Fibroblast of pulmonary artery (primary cell): ENCODE measurements around the gene CSF3.

Experiments used
- DNase-seq: peaks from one replicate; pipeline ENCODE4 v3.0.0-alpha.2; 2010; ENCODE audit warnings: low read depth
- H3K4me3 ChIP-seq: replicated peaks from 2 replicates; pipeline ENCODE4 v1.5.1; 2011; ENCODE audit warnings: low read depth, mild to moderate bottlenecking, control low read depth, low read length, moderate library complexity
- TF ChIP-seq, protein P1 (sequence below): IDR thresholded peaks from 2 replicates; pipeline ENCODE4 v1.5.1; 2011; ENCODE audit warnings: mild to moderate bottlenecking, control low read depth, low read length, inconsistent platforms; ENCODE audit errors: missing control alignments

CSF3 gene

DNA sequence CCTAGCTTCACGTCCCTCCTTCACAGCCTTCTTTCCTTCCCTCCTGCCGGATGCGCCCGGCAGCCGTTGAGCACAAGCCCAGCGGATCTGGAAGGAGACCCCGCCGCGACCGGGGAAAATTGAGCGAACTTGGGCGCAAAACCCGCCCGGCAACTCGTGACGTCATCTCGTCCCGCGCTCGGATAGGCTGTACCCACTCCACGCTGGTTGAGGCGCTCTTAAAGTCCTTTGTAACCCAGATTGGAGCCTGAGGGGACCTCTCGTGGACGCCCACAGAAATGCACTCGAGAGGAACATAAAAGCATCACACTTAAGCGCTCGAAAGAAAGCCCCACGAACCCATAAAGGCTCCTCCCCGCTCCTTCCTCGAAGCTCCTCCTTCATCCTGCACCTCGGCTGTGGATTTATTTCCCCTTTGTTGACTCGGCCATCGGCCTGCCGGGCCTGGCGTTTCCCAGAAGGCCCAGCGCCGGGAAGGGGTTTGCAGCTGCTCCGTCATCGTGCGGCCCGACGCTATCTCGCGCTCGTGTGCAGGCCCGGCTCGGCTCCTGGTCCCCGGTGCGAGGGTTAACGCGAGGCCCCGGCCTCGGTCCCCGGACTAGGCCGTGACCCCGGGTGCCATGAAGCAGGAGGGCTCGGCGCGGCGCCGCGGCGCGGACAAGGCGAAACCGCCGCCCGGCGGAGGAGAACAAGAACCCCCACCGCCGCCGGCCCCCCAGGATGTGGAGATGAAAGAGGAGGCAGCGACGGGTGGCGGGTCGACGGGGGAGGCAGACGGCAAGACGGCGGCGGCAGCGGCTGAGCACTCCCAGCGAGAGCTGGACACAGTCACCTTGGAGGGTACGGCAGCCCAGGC is 34.7 kb upstream of the CSF3 start, which contains the start of gene PSMD3:
Gene PSMD3, plus strand, starts transcription at position 457 of the 856 bp plus-strand sequence. Its CDS starts 164 bp downstream, at position 621.
- peak within 1 kb of the TSS; percentile 98 for H3K4me3 ChIP-seq
- TF ChIP-seq, protein P1, sequence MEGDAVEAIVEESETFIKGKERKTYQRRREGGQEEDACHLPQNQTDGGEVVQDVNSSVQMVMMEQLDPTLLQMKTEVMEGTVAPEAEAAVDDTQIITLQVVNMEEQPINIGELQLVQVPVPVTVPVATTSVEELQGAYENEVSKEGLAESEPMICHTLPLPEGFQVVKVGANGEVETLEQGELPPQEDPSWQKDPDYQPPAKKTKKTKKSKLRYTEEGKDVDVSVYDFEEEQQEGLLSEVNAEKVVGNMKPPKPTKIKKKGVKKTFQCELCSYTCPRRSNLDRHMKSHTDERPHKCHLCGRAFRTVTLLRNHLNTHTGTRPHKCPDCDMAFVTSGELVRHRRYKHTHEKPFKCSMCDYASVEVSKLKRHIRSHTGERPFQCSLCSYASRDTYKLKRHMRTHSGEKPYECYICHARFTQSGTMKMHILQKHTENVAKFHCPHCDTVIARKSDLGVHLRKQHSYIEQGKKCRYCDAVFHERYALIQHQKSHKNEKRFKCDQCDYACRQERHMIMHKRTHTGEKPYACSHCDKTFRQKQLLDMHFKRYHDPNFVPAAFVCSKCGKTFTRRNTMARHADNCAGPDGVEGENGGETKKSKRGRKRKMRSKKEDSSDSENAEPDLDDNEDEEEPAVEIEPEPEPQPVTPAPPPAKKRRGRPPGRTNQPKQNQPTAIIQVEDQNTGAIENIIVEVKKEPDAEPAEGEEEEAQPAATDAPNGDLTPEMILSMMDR = peak; percentile 78
- DNase-seq = peak; percentile 100

DNA sequence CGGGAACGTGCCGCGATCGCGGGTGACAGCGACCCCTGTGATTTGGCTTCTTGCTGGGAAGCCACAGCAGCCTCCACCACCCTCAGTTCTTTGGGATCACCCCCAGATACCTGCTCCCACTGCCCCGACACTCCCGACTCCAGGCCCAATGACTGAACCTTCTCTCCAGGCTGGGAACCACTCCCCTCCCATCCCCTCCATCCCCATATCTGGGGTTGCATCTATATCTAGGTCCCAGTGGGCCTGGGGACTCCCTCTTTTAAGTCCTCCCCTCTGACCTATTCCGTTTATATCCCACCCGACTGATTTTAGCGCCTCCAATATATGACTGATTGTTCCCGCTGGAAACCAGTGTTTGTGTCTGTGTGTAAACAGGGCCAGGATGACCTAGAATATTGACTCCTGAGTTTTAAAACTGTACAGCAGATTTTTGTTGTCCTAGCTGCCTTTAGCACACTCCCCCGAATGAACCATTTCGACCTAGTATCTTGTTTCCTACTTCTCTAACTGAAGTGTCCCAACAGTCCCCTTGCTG is 34.0 kb upstream of the CSF3 start:
- DNase-seq = no peak
- peak overlapping the region; percentile 98 for H3K4me3 ChIP-seq
- TF ChIP-seq, protein P1 = no peak

DNA sequence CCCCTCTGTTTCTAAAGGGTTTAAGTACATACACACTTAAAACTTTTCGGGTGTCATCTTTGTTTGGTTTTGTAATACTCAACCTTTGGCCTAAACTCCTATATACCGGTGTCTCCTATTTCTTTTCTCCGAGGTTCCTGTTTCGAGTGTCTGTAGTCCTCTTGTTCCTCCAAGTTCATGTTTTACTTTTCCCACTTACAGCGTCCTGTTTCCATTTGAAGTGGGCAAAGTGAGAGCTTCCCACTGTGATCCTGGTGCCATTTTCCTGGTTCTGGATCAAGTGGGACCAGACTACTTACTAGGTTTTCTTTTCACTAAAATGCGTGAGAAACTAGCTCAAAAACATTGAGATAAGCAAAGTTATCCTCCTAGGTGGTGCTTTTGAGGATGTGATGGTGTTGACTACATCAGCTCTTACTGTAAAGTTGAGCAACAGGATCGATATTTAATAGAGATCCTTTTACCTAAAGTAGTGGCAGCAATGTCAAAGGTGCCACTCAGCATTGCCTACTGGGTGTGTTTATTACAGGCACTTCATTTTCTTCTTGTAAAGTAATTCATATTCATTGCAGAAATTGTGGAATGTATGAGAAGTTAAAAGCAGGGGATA is 33.4 kb upstream of the CSF3 start:
- peak overlapping the region; percentile 98 for H3K4me3 ChIP-seq
- DNase-seq = no peak
- TF ChIP-seq, protein P1 = no peak

DNA sequence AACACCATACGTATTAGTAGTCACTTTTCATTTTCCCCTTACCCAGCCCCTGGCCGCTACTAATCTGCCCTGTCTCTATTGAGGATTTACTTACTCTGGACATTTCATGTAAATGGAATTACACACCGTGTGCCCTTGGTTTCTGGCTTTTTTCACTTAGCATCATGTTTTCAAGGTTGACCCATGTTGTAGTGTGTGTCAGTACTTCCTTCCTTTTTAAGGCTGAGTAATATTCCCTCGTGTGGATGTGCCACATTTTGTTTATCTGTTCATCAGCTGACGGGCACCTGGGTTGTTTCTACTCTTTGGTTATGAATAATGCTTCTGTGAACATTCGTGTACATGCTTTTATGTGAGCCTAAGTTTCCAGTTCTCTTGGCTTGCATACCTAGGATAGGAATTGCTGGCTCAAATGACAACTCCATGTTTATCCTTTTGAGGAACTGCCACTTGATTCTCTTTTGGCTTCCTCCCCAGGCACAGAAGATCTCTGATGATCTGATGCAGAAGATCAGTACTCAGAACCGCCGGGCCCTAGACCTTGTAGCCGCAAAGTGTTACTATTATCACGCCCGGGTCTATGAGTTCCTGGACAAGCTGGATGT is 26.9 kb upstream of the CSF3 start:
- TF ChIP-seq, protein P1 = no peak
- no peak overlapping the region for H3K4me3 ChIP-seq
- DNase-seq = no peak

DNA sequence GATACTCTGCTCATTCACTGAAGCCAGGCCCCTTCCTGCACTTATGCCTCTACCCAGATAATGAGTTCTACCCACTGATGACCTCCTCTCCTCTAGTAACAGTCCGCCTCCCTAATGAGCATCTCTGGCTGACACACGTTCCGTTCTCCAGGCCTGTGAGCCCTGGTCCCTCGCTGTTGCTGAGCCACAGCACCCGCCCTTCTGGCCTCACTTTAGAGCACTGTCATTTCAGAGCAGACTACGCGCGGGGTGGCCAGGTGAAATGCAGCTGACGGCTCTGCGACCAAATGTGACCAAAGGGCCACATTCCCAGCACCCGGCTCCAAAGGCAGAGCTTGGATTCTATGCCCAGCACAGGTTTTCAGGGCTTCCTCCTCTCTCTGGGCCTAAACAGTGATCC is 20.8 kb upstream of the CSF3 start:
- no peak for DNase-seq
- no peak overlapping the region for H3K4me3 ChIP-seq
- TF ChIP-seq, protein P1 = no peak

DNA sequence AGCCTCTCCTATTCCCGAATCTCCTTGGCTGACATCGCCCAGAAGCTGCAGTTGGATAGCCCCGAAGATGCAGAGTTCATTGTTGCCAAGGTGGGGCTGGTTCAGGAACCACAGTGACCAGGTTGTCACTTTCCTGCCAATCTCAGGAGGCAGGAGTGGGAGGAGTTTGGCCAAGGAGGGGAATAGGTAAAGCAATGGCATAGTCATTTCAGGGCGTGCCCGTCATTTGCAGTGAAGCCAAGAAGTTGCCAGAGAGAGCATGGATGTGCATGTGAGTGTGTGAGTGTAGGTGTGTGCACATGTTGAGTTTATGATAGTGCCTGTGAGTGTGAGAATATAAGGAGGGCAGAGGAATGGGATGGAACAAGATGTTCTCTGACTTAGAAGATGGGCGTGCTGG is 19.8 kb upstream of the CSF3 start:
- TF ChIP-seq, protein P1 = no peak
- no peak overlapping the region for H3K4me3 ChIP-seq
- DNase-seq = no peak
